ENCODE results near the gene HES2. TPM values are rescaled to one million over a fixed set of nuclear protein-coding genes. Genes with fewer than 3 reads are reported as not detected.
"Not testable (repeated sequence)": the region's sequence is repeated elsewhere in the genome, so short reads cannot be mapped to it uniquely, and the experiment has no call there.

HES2 gene
- total and polyA plus RNA-seq, 7 experiments from 2014 or later: 0.56 TPM; not detected in 6

GRCh38 chr1:6441586-6441985, 21.9 kb upstream of the HES2 start:
- Mint-ChIP-seq H3K4me1 (peaks cover 6 to 18% (median 17%) of the 10 kb centered on the region in 7 donors), H3K27me3 (peaks cover 24 to 55% (median 35%) of the 10 kb centered on the region in 5 donors), H3K9me3 (no peaks in the 10 kb centered on the region), H3K36me3 (peaks cover 0 to 4% (median 0%) of the 10 kb centered on the region in 5 donors), H3K27ac (no peak overlapping the region), H3K4me3 (peak overlapping the region in 5 of 10 donors; percentile 43 to 66 (median 62))
- Histone ChIP-seq H3K4me3 (ENCODE audit: low read length) (no peak overlapping the region), H3K27me3 (ENCODE audit: control insufficient read depth in 2 of 2, insufficient read depth in 2 of 2, low read length in 2 of 2) (peaks cover 2 to 12% of the 10 kb centered on the region in 2 donors), H3K27ac (ENCODE audit: low read depth, low read length) (no peak overlapping the region), H3K4me1 (ENCODE audit: control insufficient read depth in 2 of 2, insufficient read depth in 2 of 2, low read length in 2 of 2) (peaks cover 0 to 4% of the 10 kb centered on the region in 2 donors), H3K9me3 (ENCODE audit: control insufficient read depth in 2 of 3, low read length in 3 of 3) (no peaks in the 10 kb centered on the region), H3K36me3 (ENCODE audit: control insufficient read depth in 2 of 3, insufficient read depth in 3 of 3, low read length in 3 of 3) (no peaks in the 10 kb centered on the region)
- ATAC-seq (no peak), DNase-seq (no peak)
- POLR2A ChIA-PET: interaction anchor here (0.5 to 1.3 kb wide), 3 partner anchors 13 to 29 kb away, joined by 3 to 4 read pairs (median 4); no protein-coding TSS in a partner anchor
- intact Hi-C loops (cut with micrococcal nuclease): no loop called here
- CTCF ChIA-PET: interaction anchor here (1.2 to 2.0 kb wide), 3 partner anchors 13 to 27 kb away, joined by 3 to 5 read pairs (median 5); no protein-coding TSS in a partner anchor

GRCh38 chr1:6440198-6441126, 20.7 kb upstream of the HES2 start:
- DNase-seq: peak in 8 of 9 donors; percentile 53 to 79 (median 60)
- Histone ChIP-seq H3K36me3 (ENCODE audit: control insufficient read depth in 2 of 3, insufficient read depth in 3 of 3, low read length in 3 of 3) (no peaks in the 10 kb centered on the region), H3K9me3 (ENCODE audit: control insufficient read depth in 2 of 3, low read length in 3 of 3) (no peaks in the 10 kb centered on the region), H3K4me1 (ENCODE audit: control insufficient read depth in 2 of 2, insufficient read depth in 2 of 2, low read length in 2 of 2) (no peaks in the 10 kb centered on the region), H3K4me3 (ENCODE audit: low read length) (no peak overlapping the region), H3K27me3 (ENCODE audit: control insufficient read depth in 2 of 2, insufficient read depth in 2 of 2, low read length in 2 of 2) (peaks cover 0 to 9% of the 10 kb centered on the region in 2 donors), H3K27ac (ENCODE audit: low read depth, low read length) (no peak overlapping the region)
- ATAC-seq: peak; percentile 88
- intact Hi-C loops (cut with micrococcal nuclease): no loop called here
- CTCF ChIA-PET: interaction anchor here (1.1 to 6.2 kb wide), 7 partner anchors 14 to 93 kb away, joined by 3 to 44 read pairs (median 5); partner anchors contain the start of genes HES2 and TNFRSF25
- Mint-ChIP-seq H3K9me3 (no peaks in the 10 kb centered on the region), H3K27ac (no peak overlapping the region), H3K4me3 (peak overlapping the region in 8 of 10 donors; percentile 43 to 71 (median 57)), H3K36me3 (peaks cover 0 to 4% (median 0%) of the 10 kb centered on the region in 5 donors), H3K4me1 (peaks cover 6 to 17% (median 14%) of the 10 kb centered on the region in 7 donors), H3K27me3 (peaks cover 21 to 49% (median 27%) of the 10 kb centered on the region in 5 donors)
- POLR2A ChIA-PET: interaction anchor here (1.3 to 1.5 kb wide), 3 partner anchors 14 to 26 kb away, joined by 4 to 7 read pairs (median 4); partner anchors contain the start of gene TNFRSF25

- DNase-seq (peak; percentile 55 to 79 (median 66)), ATAC-seq (peak; percentile 74)
- Mint-ChIP-seq H3K36me3 (no peaks in the 10 kb centered on the region), H3K9me3 (no peaks in the 10 kb centered on the region), H3K27ac (peak overlapping the region in 3 of 9 donors; percentile 38 to 74 (median 67)), H3K4me3 (peak overlapping the region in 4 of 10 donors; percentile 4 to 58 (median 22)), H3K27me3 (peaks cover 18 to 48% (median 20%) of the 10 kb centered on the region in 5 donors), H3K4me1 (peaks cover 0 to 14% (median 9%) of the 10 kb centered on the region in 7 donors)
- H3K27me3 ChIP-seq (ENCODE audit: control insufficient read depth in 2 of 2, insufficient read depth in 2 of 2, low read length in 2 of 2): peaks cover 0 to 9% of the 10 kb centered on the region in 2 donors
- H3K4me3 ChIP-seq (ENCODE audit: low read length): no peak overlapping the region
- intact Hi-C loops (cut with micrococcal nuclease): loop anchor here (1.0 to 5.0 kb wide), 5 partner anchors 15 to 192 kb away; no protein-coding TSS in a partner anchor
- H3K36me3 ChIP-seq (ENCODE audit: control insufficient read depth in 2 of 3, insufficient read depth in 3 of 3, low read length in 3 of 3): no peaks in the 10 kb centered on the region
- H3K4me1 ChIP-seq (ENCODE audit: control insufficient read depth in 2 of 2, insufficient read depth in 2 of 2, low read length in 2 of 2): no peaks in the 10 kb centered on the region
- no peaks in the 10 kb centered on the region for H3K9me3 ChIP-seq (ENCODE audit: control insufficient read depth in 2 of 3, low read length in 3 of 3)
- CTCF ChIA-PET: interaction anchor here (0.6 to 6.2 kb wide), 11 partner anchors 11 to 193 kb away, joined by 3 to 44 read pairs (median 4); partner anchors contain the start of genes HES2 and TNFRSF25
- H3K27ac ChIP-seq (ENCODE audit: low read depth, low read length): no peak overlapping the region
- POLR2A ChIA-PET: interaction anchor here (0.9 to 1.6 kb wide), 3 partner anchors 22 to 57 kb away, joined by 3 to 7 read pairs (median 3); partner anchors contain the start of gene TNFRSF25
Observed at GRCh38 chr1:6438047-6438525, 18.4 kb upstream of the HES2 start.

GRCh38 chr1:6437012-6437700, 17.4 kb upstream of the HES2 start:
- H3K36me3 Mint-ChIP-seq; H3K27ac ChIP-seq (ENCODE audit: low read depth, low read length); H3K4me3 ChIP-seq (ENCODE audit: low read length); H3K9me3 Mint-ChIP-seq; H3K4me1 ChIP-seq (ENCODE audit: control insufficient read depth in 2 of 2, insufficient read depth in 2 of 2, low read length in 2 of 2); ATAC-seq; DNase-seq; H3K9me3 ChIP-seq (ENCODE audit: control insufficient read depth in 2 of 3, low read length in 3 of 3); H3K27ac Mint-ChIP-seq; H3K4me3 Mint-ChIP-seq; H3K36me3 ChIP-seq (ENCODE audit: control insufficient read depth in 2 of 3, insufficient read depth in 3 of 3, low read length in 3 of 3); H3K27me3 ChIP-seq (ENCODE audit: control insufficient read depth in 2 of 2, insufficient read depth in 2 of 2, low read length in 2 of 2): not testable (repeated sequence)
- Mint-ChIP-seq H3K4me1 (peaks cover 0 to 14% (median 9%) of the 10 kb centered on the region in 7 donors), H3K27me3 (peaks cover 18 to 45% (median 20%) of the 10 kb centered on the region in 5 donors)
- ChIA-PET CTCF (interaction anchor here (0.6 to 6.2 kb wide), 8 partner anchors 12 to 190 kb away, joined by 3 to 44 read pairs (median 4); partner anchors contain the start of genes HES2 and TNFRSF25), POLR2A (interaction anchor here (0.9 to 1.6 kb wide), 3 partner anchors 23 to 56 kb away, joined by 3 to 7 read pairs (median 3); partner anchors contain the start of gene TNFRSF25)
- intact Hi-C loops (cut with micrococcal nuclease): loop anchor here in 1 of 2 donors (5.0 kb wide), 1 partner anchor 40 kb away; no protein-coding TSS in a partner anchor

- CTCF ChIA-PET: interaction anchor here (0.7 to 6.2 kb wide), 3 partner anchors 13 to 197 kb away, joined by 3 to 44 read pairs (median 3); partner anchors contain the start of gene HES2
- H3K27me3 Mint-ChIP-seq: peaks cover 18 to 42% (median 20%) of the 10 kb centered on the region in 5 donors
Observed at GRCh38 chr1:6436277-6436676, 16.6 kb upstream of the HES2 start.

More at GRCh38 chr1:6436277-6436676, 16.6 kb upstream of the HES2 start:
- H3K4me1 Mint-ChIP-seq: peaks cover 0 to 14% (median 9%) of the 10 kb centered on the region in 7 donors
- H3K27ac ChIP-seq (ENCODE audit: low read depth, low read length); H3K27ac Mint-ChIP-seq; H3K36me3 Mint-ChIP-seq; POLR2A ChIA-PET; H3K36me3 ChIP-seq (ENCODE audit: control insufficient read depth in 2 of 3, insufficient read depth in 3 of 3, low read length in 3 of 3); H3K4me3 Mint-ChIP-seq; H3K9me3 Mint-ChIP-seq; H3K4me1 ChIP-seq (ENCODE audit: control insufficient read depth in 2 of 2, insufficient read depth in 2 of 2, low read length in 2 of 2); ATAC-seq; DNase-seq; H3K9me3 ChIP-seq (ENCODE audit: control insufficient read depth in 2 of 3, low read length in 3 of 3); H3K4me3 ChIP-seq (ENCODE audit: low read length); H3K27me3 ChIP-seq (ENCODE audit: control insufficient read depth in 2 of 2, insufficient read depth in 2 of 2, low read length in 2 of 2): not testable (repeated sequence)
- intact Hi-C loops (cut with micrococcal nuclease): loop anchor here in 1 of 2 donors (5.0 kb wide), 1 partner anchor 41 kb away; no protein-coding TSS in a partner anchor
